HepG2 (cell line): ENCODE measurements around the gene SEMA3B. TPM values are rescaled to one million over a fixed set of nuclear protein-coding genes. Genes with fewer than 3 reads are reported as not detected.
A peak's percentile ranks its signal among the peaks of the same experiment; 100 is the strongest.

Experiments used
- AGO2 ChIP-seq: fragments of 200-400 bp; formaldehyde crosslinking; optimal IDR thresholded peaks from 2 replicates; pipeline ENCODE3; 2017; ENCODE audit warnings: mild to moderate bottlenecking, low read depth, low read length, moderate library complexity
- BORCS8-MEF2B ChIP-seq: sonication (generic); formaldehyde crosslinking; IDR thresholded peaks from 2 replicates; pipeline ENCODE4 v1.8.0; 2022; ENCODE audit warnings: mild to moderate bottlenecking, missing genetic modification reagents
- EHMT2 ChIP-seq: fragments of 200-600 bp; sonication (generic); IDR thresholded peaks from 2 replicates; pipeline ENCODE4 v1.7.0; 2017; ENCODE audit warnings: antibody characterized with exemption, low read depth, low read length, borderline replicate concordance
- HIVEP1 ChIP-seq: sonication (generic); formaldehyde crosslinking; IDR thresholded peaks from 2 replicates; pipeline ENCODE4 v1.4.0; 2020; ENCODE audit warnings: mild to moderate bottlenecking, missing genetic modification reagents
- RFXAP ChIP-seq: sonication (generic); formaldehyde crosslinking; IDR thresholded peaks from 2 replicates; pipeline ENCODE4 v1.4.0; 2020; ENCODE audit warnings: missing genetic modification reagents, borderline replicate concordance
- UBTF ChIP-seq: sonication (generic); formaldehyde crosslinking; IDR thresholded peaks from 2 replicates; pipeline ENCODE4 v1.4.0; 2020; ENCODE audit warnings: mild to moderate bottlenecking, missing genetic modification reagents
- ZNF253 ChIP-seq: sonication (generic); formaldehyde crosslinking; IDR thresholded peaks from 2 replicates; pipeline ENCODE4 v1.8.0; 2022; ENCODE audit warnings: mild to moderate bottlenecking, missing genetic modification reagents, borderline replicate concordance
- polyA plus RNA-seq, 8 experiments: library from polyadenylated mRNA; depleted of rRNA in 3 of 8; stranded (reverse) in 7 of 8; unstranded in 1 of 8; fragments of >200 nt; fragmentation: Illumina TruSeq in 4 of 8; extraction: Trizol in 4 of 8; gene quantifications; 2 replicates each; pipeline versions ENCODE4 v1.2.1 to v1.2.3, GENCODE V29; 2011 to 2016; ENCODE audit warnings: low read depth in 4 of 8, missing spikeins in 1 of 8, mixed read lengths in 1 of 8; ENCODE audit not compliant: insufficient read depth in 1 of 8
- total RNA-seq, 5 experiments: library from RNA; depleted of rRNA; stranded (reverse); fragments of >200 nt; fragmentation: Illumina TruSeq; extraction: Trizol; gene quantifications; 2 replicates each; pipeline ENCODE4 v1.2.3, GENCODE V29; 2016; ENCODE audit warnings: low read depth in 1 of 5
- TF ChIP-seq, protein P1 (sequence below): sonication (generic); formaldehyde crosslinking; IDR thresholded peaks from 2 replicates; pipeline ENCODE4 v1.5.0; 2020; ENCODE audit warnings: mild to moderate bottlenecking, missing genetic modification reagents, borderline replicate concordance
- TF ChIP-seq, protein P2 (sequence below): sonication (generic); formaldehyde crosslinking; conservative IDR thresholded peaks from 2 replicates; pipeline ENCODE4 v1.4.0; 2020; ENCODE audit warnings: missing genetic modification reagents
- TF ChIP-seq, protein P3 (sequence below): conservative IDR thresholded peaks from 2 replicates; pipeline ENCODE4 v1.6.1; 2018; ENCODE audit warnings: missing genetic modification reagents
- TF ChIP-seq, protein P4 (sequence below): sonication (generic); formaldehyde crosslinking; IDR thresholded peaks from 2 replicates; pipeline ENCODE4 v1.4.0; 2020; ENCODE audit warnings: missing genetic modification reagents
- TF ChIP-seq, protein P5 (sequence below): sonication (generic); formaldehyde crosslinking; IDR thresholded peaks from 2 replicates; pipeline ENCODE4 v1.5.0; 2020; ENCODE audit warnings: mild to moderate bottlenecking, missing genetic modification reagents, moderate library complexity

The SEMA3B gene
- total and polyA plus RNA-seq, 2 of the 13 experiments (the other 11 are each of a cell fraction or from before 2014, with no cell fraction given) = 93.2 to 158 TPM

GRCh38 chr3:50259432-50260026 is 9.4 kb upstream of the SEMA3B start (continued):
- TF ChIP-seq, protein P1, sequence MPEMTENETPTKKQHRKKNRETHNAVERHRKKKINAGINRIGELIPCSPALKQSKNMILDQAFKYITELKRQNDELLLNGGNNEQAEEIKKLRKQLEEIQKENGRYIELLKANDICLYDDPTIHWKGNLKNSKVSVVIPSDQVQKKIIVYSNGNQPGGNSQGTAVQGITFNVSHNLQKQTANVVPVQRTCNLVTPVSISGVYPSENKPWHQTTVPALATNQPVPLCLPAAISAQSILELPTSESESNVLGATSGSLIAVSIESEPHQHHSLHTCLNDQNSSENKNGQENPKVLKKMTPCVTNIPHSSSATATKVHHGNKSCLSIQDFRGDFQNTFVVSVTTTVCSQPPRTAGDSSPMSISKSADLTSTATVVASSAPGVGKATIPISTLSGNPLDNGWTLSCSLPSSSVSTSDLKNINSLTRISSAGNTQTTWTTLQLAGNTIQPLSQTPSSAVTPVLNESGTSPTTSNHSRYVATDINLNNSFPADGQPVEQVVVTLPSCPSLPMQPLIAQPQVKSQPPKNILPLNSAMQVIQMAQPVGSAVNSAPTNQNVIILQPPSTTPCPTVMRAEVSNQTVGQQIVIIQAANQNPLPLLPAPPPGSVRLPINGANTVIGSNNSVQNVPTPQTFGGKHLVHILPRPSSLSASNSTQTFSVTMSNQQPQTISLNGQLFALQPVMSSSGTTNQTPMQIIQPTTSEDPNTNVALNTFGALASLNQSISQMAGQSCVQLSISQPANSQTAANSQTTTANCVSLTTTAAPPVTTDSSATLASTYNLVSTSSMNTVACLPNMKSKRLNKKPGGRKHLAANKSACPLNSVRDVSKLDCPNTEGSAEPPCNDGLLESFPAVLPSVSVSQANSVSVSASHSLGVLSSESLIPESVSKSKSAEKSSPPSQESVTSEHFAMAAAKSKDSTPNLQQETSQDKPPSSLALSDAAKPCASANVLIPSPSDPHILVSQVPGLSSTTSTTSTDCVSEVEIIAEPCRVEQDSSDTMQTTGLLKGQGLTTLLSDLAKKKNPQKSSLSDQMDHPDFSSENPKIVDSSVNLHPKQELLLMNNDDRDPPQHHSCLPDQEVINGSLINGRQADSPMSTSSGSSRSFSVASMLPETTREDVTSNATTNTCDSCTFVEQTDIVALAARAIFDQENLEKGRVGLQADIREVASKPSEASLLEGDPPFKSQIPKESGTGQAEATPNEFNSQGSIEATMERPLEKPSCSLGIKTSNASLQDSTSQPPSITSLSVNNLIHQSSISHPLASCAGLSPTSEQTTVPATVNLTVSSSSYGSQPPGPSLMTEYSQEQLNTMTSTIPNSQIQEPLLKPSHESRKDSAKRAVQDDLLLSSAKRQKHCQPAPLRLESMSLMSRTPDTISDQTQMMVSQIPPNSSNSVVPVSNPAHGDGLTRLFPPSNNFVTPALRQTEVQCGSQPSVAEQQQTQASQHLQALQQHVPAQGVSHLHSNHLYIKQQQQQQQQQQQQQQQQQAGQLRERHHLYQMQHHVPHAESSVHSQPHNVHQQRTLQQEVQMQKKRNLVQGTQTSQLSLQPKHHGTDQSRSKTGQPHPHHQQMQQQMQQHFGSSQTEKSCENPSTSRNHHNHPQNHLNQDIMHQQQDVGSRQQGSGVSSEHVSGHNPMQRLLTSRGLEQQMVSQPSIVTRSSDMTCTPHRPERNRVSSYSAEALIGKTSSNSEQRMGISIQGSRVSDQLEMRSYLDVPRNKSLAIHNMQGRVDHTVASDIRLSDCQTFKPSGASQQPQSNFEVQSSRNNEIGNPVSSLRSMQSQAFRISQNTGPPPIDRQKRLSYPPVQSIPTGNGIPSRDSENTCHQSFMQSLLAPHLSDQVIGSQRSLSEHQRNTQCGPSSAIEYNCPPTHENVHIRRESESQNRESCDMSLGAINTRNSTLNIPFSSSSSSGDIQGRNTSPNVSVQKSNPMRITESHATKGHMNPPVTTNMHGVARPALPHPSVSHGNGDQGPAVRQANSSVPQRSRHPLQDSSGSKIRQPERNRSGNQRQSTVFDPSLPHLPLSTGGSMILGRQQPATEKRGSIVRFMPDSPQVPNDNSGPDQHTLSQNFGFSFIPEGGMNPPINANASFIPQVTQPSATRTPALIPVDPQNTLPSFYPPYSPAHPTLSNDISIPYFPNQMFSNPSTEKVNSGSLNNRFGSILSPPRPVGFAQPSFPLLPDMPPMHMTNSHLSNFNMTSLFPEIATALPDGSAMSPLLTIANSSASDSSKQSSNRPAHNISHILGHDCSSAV (CRISPR knock-in tag) = 0 out of 2 replicates have a peak, but pooled peaks have one; percentile 0
- TF ChIP-seq, protein P2, sequence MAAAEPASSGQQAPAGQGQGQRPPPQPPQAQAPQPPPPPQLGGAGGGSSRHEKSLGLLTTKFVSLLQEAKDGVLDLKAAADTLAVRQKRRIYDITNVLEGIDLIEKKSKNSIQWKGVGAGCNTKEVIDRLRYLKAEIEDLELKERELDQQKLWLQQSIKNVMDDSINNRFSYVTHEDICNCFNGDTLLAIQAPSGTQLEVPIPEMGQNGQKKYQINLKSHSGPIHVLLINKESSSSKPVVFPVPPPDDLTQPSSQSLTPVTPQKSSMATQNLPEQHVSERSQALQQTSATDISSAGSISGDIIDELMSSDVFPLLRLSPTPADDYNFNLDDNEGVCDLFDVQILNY (CRISPR knock-in tag) = no peak
- TF ChIP-seq RFXAP = no peak
- TF ChIP-seq EHMT2 = no peak
- TF ChIP-seq, protein P3, sequence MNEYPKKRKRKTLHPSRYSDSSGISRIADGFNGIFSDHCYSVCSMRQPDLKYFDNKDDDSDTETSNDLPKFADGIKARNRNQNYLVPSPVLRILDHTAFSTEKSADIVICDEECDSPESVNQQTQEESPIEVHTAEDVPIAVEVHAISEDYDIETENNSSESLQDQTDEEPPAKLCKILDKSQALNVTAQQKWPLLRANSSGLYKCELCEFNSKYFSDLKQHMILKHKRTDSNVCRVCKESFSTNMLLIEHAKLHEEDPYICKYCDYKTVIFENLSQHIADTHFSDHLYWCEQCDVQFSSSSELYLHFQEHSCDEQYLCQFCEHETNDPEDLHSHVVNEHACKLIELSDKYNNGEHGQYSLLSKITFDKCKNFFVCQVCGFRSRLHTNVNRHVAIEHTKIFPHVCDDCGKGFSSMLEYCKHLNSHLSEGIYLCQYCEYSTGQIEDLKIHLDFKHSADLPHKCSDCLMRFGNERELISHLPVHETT (CRISPR knock-in tag) = no peak
- TF ChIP-seq HIVEP1 = no peak
- no peak for TF ChIP-seq UBTF (CRISPR knock-in tag)
- TF ChIP-seq ZNF253 (CRISPR knock-in tag) = no peak
- TF ChIP-seq BORCS8-MEF2B = 0 out of 2 replicates have a peak, but pooled peaks have one; percentile 6
- TF ChIP-seq, protein P4, sequence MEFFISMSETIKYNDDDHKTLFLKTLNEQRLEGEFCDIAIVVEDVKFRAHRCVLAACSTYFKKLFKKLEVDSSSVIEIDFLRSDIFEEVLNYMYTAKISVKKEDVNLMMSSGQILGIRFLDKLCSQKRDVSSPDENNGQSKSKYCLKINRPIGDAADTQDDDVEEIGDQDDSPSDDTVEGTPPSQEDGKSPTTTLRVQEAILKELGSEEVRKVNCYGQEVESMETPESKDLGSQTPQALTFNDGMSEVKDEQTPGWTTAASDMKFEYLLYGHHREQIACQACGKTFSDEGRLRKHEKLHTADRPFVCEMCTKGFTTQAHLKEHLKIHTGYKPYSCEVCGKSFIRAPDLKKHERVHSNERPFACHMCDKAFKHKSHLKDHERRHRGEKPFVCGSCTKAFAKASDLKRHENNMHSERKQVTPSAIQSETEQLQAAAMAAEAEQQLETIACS (CRISPR knock-in tag) = 0 out of 2 replicates have a peak, but pooled peaks have one; percentile 1
- no peak for TF ChIP-seq AGO2
- TF ChIP-seq, protein P5, sequence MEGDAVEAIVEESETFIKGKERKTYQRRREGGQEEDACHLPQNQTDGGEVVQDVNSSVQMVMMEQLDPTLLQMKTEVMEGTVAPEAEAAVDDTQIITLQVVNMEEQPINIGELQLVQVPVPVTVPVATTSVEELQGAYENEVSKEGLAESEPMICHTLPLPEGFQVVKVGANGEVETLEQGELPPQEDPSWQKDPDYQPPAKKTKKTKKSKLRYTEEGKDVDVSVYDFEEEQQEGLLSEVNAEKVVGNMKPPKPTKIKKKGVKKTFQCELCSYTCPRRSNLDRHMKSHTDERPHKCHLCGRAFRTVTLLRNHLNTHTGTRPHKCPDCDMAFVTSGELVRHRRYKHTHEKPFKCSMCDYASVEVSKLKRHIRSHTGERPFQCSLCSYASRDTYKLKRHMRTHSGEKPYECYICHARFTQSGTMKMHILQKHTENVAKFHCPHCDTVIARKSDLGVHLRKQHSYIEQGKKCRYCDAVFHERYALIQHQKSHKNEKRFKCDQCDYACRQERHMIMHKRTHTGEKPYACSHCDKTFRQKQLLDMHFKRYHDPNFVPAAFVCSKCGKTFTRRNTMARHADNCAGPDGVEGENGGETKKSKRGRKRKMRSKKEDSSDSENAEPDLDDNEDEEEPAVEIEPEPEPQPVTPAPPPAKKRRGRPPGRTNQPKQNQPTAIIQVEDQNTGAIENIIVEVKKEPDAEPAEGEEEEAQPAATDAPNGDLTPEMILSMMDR (CRISPR knock-in tag) = no peak
